Neuronal stem cell (in vitro differentiated cells): ENCODE data around the gene MARCHF5.
A peak's percentile ranks its signal among the peaks of the same experiment; 100 is the strongest.
"Not testable (repeated sequence)": the region's sequence is repeated elsewhere in the genome, so short reads cannot be mapped to it uniquely, and the experiment has no call there.

ENCODE experiments used
- DNase-seq: peaks from one replicate; pipeline ENCODE4 v3.0.0-alpha.2; 2013; ENCODE audit warnings: low spot score
- H2AFZ ChIP-seq: one replicate; pipeline ENCODE4 v1.6.1; 2013; ENCODE audit warnings: mild to moderate bottlenecking, low read length, inconsistent platforms
- H2AK5ac ChIP-seq: 2 replicates; pipeline ENCODE4 v1.6.1; 2013; ENCODE audit warnings: low read depth, mild to moderate bottlenecking, inconsistent platforms, low read length, moderate library complexity, mixed read lengths
- H2BK120ac ChIP-seq: 2 replicates; pipeline ENCODE4 v1.6.1; 2013; ENCODE audit warnings: low read depth, mild to moderate bottlenecking, inconsistent platforms, low read length, moderate library complexity, mixed read lengths
- H2BK12ac ChIP-seq: one replicate; pipeline ENCODE4 v1.6.1; 2013; ENCODE audit warnings: low read length, inconsistent platforms
- H2BK15ac ChIP-seq: 2 replicates; pipeline ENCODE4 v1.6.1; 2013; ENCODE audit warnings: mild to moderate bottlenecking, low read length, inconsistent platforms, mixed read lengths
- H2BK5ac ChIP-seq: one replicate; pipeline ENCODE4 v1.6.1; 2013; ENCODE audit warnings: inconsistent platforms, mild to moderate bottlenecking, low read length, moderate library complexity
- H3K14ac ChIP-seq: one replicate; pipeline ENCODE4 v1.6.1; 2013; ENCODE audit warnings: low read length, inconsistent platforms
- H3K18ac ChIP-seq: 2 replicates; pipeline ENCODE4 v1.6.1; 2013; ENCODE audit warnings: low read length, inconsistent platforms
- H3K23ac ChIP-seq: 2 replicates; pipeline ENCODE4 v1.6.1; 2013; ENCODE audit warnings: low read depth, mild to moderate bottlenecking, mixed read lengths, low read length, inconsistent platforms; ENCODE audit not compliant: poor library complexity
- H3K27ac ChIP-seq: replicated peaks from 3 replicates; pipeline ENCODE4 v1.5.1; 2013; ENCODE audit warnings: low read length, inconsistent platforms
- H3K27me3 ChIP-seq, 3 experiments: 2 replicates each; pipeline ENCODE4 v1.6.1; 2013; ENCODE audit warnings: low read length in 3 of 3, mild to moderate bottlenecking in 2 of 3, inconsistent platforms in 1 of 3, low read depth in 1 of 3, mixed read lengths in 1 of 3, moderate library complexity in 1 of 3; ENCODE audit not compliant: control insufficient read depth in 3 of 3, insufficient read depth in 3 of 3
- H3K36me3 ChIP-seq, 2 donors: replicated peaks in 1 of 2; 2 replicates each; pipeline ENCODE4 v1.6.1; 2013; ENCODE audit warnings: low read length in 2 of 2; ENCODE audit not compliant: control insufficient read depth in 2 of 2, insufficient read depth in 2 of 2
- H3K4ac ChIP-seq: 2 replicates; pipeline ENCODE4 v1.6.1; 2013; ENCODE audit warnings: inconsistent platforms, mild to moderate bottlenecking, low read length, moderate library complexity
- H3K4me1 ChIP-seq, 2 donors: 1 replicate in 1 of 2; 2 replicates in 1 of 2; pipeline ENCODE4 v1.6.1; 2013; ENCODE audit warnings: low read length in 2 of 2, low read depth in 1 of 2; ENCODE audit not compliant: control insufficient read depth in 2 of 2, insufficient read depth in 1 of 2
- H3K4me2 ChIP-seq: one replicate; pipeline ENCODE4 v1.6.1; 2013; ENCODE audit warnings: mild to moderate bottlenecking, low read length, inconsistent platforms; ENCODE audit not compliant: insufficient read depth, poor library complexity, severe bottlenecking
- H3K4me3 ChIP-seq, 2 donors: 2 replicates each; pipeline ENCODE4 v1.5.1; 2013; ENCODE audit warnings: low read length in 2 of 2, mild to moderate bottlenecking in 2 of 2, inconsistent platforms in 1 of 2, moderate library complexity in 1 of 2
- H3K79me1 ChIP-seq: one replicate; pipeline ENCODE4 v1.6.1; 2013; ENCODE audit warnings: low read depth, mild to moderate bottlenecking, inconsistent platforms, low read length, moderate library complexity
- H3K9ac ChIP-seq: one replicate; pipeline ENCODE4 v1.6.1; 2013; ENCODE audit warnings: mild to moderate bottlenecking, low read depth, low read length, inconsistent platforms; ENCODE audit not compliant: poor library complexity
- H3K9me3 ChIP-seq, 2 donors: replicated peaks in 1 of 2; 2 replicates each; pipeline versions ENCODE3 to v1.6.1; 2013; ENCODE audit warnings: low read length in 2 of 2, mild to moderate bottlenecking in 2 of 2, inconsistent platforms in 1 of 2, low read depth in 1 of 2, mixed read lengths in 1 of 2, moderate library complexity in 1 of 2; ENCODE audit not compliant: control insufficient read depth in 2 of 2, insufficient read depth in 1 of 2
- H4K8ac ChIP-seq: one replicate; pipeline ENCODE4 v1.6.1; 2013; ENCODE audit warnings: low read depth, mild to moderate bottlenecking, inconsistent platforms, low read length, moderate library complexity
- H4K91ac ChIP-seq: one replicate; pipeline ENCODE4 v1.6.1; 2013; ENCODE audit warnings: low read length, low read depth, mild to moderate bottlenecking, inconsistent platforms; ENCODE audit not compliant: poor library complexity
- WGBS, 2 donors: extraction: QIAGEN DNeasy Blood & Tissue Kit; methylation state at CpG; one replicate each; pipeline ENCODE4 v1.1.7; 2013; ENCODE audit warnings: missing lambda C conversion rate in 2 of 2, mixed read lengths in 1 of 2; ENCODE audit not compliant: insufficient read length in 2 of 2, insufficient replicate concordance in 1 of 2; ENCODE audit errors: extremely low coverage in 2 of 2; 5-methylcytosine and 5-hydroxymethylcytosine counted together

MARCHF5 gene

DNA sequence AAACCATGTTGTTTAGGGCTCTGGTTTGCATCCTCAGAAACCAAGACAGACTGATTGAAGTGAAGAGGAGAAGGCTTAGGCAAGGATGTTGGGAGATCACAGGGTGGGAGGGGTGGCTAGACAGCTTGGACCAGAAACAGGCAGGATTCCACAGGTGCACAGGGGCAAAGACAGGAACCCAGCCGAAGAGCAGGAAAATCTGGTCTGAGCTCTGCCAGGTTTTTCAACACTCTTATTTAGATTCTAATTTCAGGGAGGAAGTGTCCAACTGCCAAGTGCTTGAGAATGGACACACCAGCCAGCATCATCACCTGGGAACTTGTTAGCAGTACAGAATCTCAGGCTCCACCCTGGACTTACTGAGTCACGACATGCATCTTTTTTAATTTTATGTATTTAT is 93.8 kb downstream of the MARCHF5 start:
- no peak for DNase-seq
- peaks cover 0 to 3% (median 0%) of the 10 kb centered on the region in 3 experiments for H3K27me3 ChIP-seq
- no peak overlapping the region for H3K4ac ChIP-seq

DNA sequence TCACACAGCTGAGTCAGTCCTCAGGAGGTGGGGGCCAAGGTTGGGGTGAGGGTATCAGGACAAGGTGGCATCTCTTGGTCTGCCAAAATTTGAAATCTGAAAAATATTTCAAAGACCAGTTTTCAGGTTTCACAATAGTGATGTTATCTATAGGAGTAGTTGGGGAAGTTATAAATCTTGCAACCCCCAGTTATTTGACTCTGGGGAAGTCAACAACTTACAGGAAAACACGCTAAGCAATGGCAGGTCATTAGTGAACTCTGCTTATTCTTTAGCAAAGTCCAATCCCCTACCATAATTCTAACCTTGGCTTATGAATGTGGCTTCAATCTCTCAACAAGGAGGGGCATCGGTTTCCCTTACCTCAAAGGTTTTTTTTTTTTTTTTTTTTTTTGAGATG is 94.9 kb downstream of the MARCHF5 start:
- no peak overlapping the region for H3K27ac ChIP-seq
- no peak overlapping the region for H3K9ac ChIP-seq
- H2BK15ac ChIP-seq: no peak overlapping the region
- H2BK5ac ChIP-seq: no peak overlapping the region
- WGBS, 2 donors: no CpG with 5 or more reads among the region's 2 CpGs
- H3K4me3 ChIP-seq: no peak overlapping the region
- H3K18ac ChIP-seq: no peak overlapping the region
- no peak for DNase-seq
- H3K4ac ChIP-seq: no peak overlapping the region
- H4K91ac ChIP-seq: no peak overlapping the region
- no peak overlapping the region for H3K23ac ChIP-seq
- H3K4me2 ChIP-seq: no peak overlapping the region
- no peak overlapping the region for H2AK5ac ChIP-seq
- H3K14ac ChIP-seq: no peak overlapping the region
- H3K9me3 ChIP-seq: no peaks in the 10 kb centered on the region
- H3K36me3 ChIP-seq: no peaks in the 10 kb centered on the region
- no peak overlapping the region for H4K8ac ChIP-seq
- H3K4me1 ChIP-seq: no peaks in the 10 kb centered on the region
- H2BK12ac ChIP-seq: no peak overlapping the region
- no peak overlapping the region for H2AFZ ChIP-seq
- no peak overlapping the region for H2BK120ac ChIP-seq
- no peaks in the 10 kb centered on the region for H3K79me1 ChIP-seq
- H3K27me3 ChIP-seq: no peaks in the 10 kb centered on the region

More for the DNA sequence above, 93.8 kb downstream of the MARCHF5 start:
- no peak overlapping the region for H2AK5ac ChIP-seq
- no peak overlapping the region for H4K91ac ChIP-seq
- H3K9ac ChIP-seq: no peak overlapping the region
- H3K18ac ChIP-seq: no peak overlapping the region
- no peak overlapping the region for H3K4me2 ChIP-seq
- H2AFZ ChIP-seq: no peak overlapping the region
- no peak overlapping the region for H2BK12ac ChIP-seq
- no peak overlapping the region for H2BK15ac ChIP-seq
- H3K79me1 ChIP-seq: no peaks in the 10 kb centered on the region
- no peaks in the 10 kb centered on the region for H3K9me3 ChIP-seq
- no peak overlapping the region for H2BK120ac ChIP-seq
- H3K27ac ChIP-seq: no peak overlapping the region
- H4K8ac ChIP-seq: no peak overlapping the region
- no peak overlapping the region for H3K14ac ChIP-seq
- H3K23ac ChIP-seq: no peak overlapping the region
- H3K4me1 ChIP-seq: no peaks in the 10 kb centered on the region
- no peak overlapping the region for H3K4me3 ChIP-seq
- no peak overlapping the region for H2BK5ac ChIP-seq
- no peaks in the 10 kb centered on the region for H3K36me3 ChIP-seq
- no CpG with 5 or more reads among the region's 2 CpGs for WGBS, 2 donors

DNA sequence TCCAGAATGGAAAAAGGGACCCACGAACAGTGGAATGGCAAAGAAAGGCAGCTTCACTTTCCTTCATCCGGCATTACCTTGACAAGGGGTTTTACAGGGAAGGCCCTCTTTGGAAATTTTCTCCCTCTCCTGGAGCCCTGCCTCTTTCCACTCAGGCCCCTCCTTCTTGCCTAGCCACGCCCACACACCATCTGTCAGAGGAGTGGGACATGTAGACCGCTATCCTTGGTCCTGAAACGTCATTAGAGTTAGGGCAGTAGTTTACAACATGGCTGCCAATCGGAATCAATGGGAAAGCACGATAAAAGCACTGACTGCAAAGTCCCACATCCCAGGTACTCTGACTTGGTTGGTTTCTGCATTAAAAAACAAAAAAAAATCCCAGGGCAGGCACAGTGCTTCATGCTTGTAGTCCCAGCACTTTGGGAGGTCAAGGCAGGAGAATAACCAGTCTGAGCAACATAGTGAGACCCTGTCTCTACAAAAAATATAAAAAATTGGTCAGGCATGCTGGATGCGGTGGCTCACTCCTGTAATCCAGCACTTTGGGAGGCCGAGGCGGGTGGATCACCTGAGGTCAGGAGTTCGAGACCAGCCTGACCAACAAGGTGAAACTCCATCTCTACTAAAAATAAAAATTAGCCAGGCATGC is 96.4 kb downstream of the MARCHF5 start:
- Histone ChIP-seq H2BK5ac (no peak overlapping the region), H2BK12ac (no peak overlapping the region), H3K4me2 (no peak overlapping the region), H3K18ac (no peak overlapping the region), H2BK15ac (no peak overlapping the region), H3K4ac (no peak overlapping the region), H3K4me3 (no peak overlapping the region), H3K4me1 (no peaks in the 10 kb centered on the region), H2BK120ac (no peak overlapping the region), H4K91ac (no peak overlapping the region), H3K9ac (no peak overlapping the region), H4K8ac (no peak overlapping the region), H3K9me3 (no peaks in the 10 kb centered on the region), H3K27me3 (no peaks in the 10 kb centered on the region), H3K14ac (no peak overlapping the region), H3K27ac (no peak overlapping the region), H2AFZ (no peak overlapping the region), H3K23ac (no peak overlapping the region), H2AK5ac (no peak overlapping the region), H3K79me1 (no peaks in the 10 kb centered on the region), H3K36me3 (no peaks in the 10 kb centered on the region)
- WGBS, 2 donors: no CpG with 5 or more reads among the region's 11 CpGs
- peak; percentile 88 for DNase-seq

DNA sequence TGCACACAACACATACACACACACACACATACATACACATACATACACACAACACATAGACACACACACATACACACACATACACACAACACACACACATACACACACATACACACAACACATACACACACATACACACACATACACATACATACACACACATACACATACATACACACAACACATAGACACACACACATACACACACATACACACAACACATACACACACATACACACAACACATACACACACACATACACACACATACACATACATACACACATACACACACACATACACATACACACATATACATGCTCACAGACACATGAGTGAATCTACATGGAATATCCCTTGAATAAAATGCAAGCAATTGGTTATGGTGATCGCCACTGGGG is 102.2 kb downstream of the MARCHF5 start:
- not testable (repeated sequence) for H3K23ac ChIP-seq, H2AK5ac ChIP-seq, H3K79me1 ChIP-seq, H3K9me3 ChIP-seq, H2AFZ ChIP-seq, H3K4me3 ChIP-seq, H3K18ac ChIP-seq, H4K8ac ChIP-seq, H3K36me3 ChIP-seq, H2BK120ac ChIP-seq, H3K27me3 ChIP-seq, H3K9ac ChIP-seq, H3K4ac ChIP-seq, H4K91ac ChIP-seq, H2BK5ac ChIP-seq, H2BK15ac ChIP-seq, DNase-seq, H3K27ac ChIP-seq, H2BK12ac ChIP-seq, H3K4me2 ChIP-seq, H3K14ac ChIP-seq, H3K4me1 ChIP-seq
- WGBS, 2 donors: no CpG with 5 or more reads among the region's 1 CpG
